ENCODE measurements around the gene SACM1L.

SACM1L gene

GRCh38 chr3:45789235-45789812 is 100.1 kb downstream of the SACM1L start:
- no peak for DNase-seq (ENCODE audit: low spot score)

GRCh38 chr3:45790596-45790995 is 101.4 kb downstream of the SACM1L start:
- no peak for DNase-seq (ENCODE audit: low spot score)

- no peak for DNase-seq (ENCODE audit: low spot score)
Measured at GRCh38 chr3:45792036-45792435, 102.8 kb downstream of the SACM1L start.

- DNase-seq (ENCODE audit: low spot score): no peak
Measured at GRCh38 chr3:45792516-45793172, 103.4 kb downstream of the SACM1L start.

GRCh38 chr3:45793482-45794176 is 104.4 kb downstream of the SACM1L start:
- DNase-seq (ENCODE audit: low spot score): no peak

- DNase-seq (ENCODE audit: low spot score): no peak
Measured at GRCh38 chr3:45794177-45794560, 105.0 kb downstream of the SACM1L start.

- DNase-seq (ENCODE audit: low spot score): no peak
Measured at GRCh38 chr3:45794660-45795059, 105.5 kb downstream of the SACM1L start.

Data from putamen (tissue), 1 donor.